SU-DHL-6 (cell line): ENCODE data around the gene PHTF2.
A peak's percentile ranks its signal among the peaks of the same experiment; 100 is the strongest.

Experiments used
- H2AFZ ChIP-seq: fragments of 200-600 bp; sonication (generic); 2 replicates; pipeline ENCODE4 v1.6.1; 2014; ENCODE audit warnings: low read depth, mild to moderate bottlenecking, moderate library complexity, mixed read lengths, antibody characterized with exemption, low read length; ENCODE audit not compliant: severe bottlenecking
- H3F3A ChIP-seq: fragments of 200-600 bp; shearing (Covaris generic); 2 replicates; pipeline ENCODE4 v1.6.0; 2016; ENCODE audit warnings: antibody characterized with exemption, mild to moderate bottlenecking; ENCODE audit not compliant: insufficient read depth
- H3K27ac ChIP-seq: fragments of 200-600 bp; sonication (generic); 2 replicates; pipeline ENCODE4 v1.5.1; 2016; ENCODE audit warnings: low read depth, mild to moderate bottlenecking, low read length, moderate library complexity, mixed read lengths
- H3K27me3 ChIP-seq: fragments of 200-600 bp; sonication (generic), shearing (Covaris generic); 2 replicates; pipeline ENCODE4 v1.6.0; 2014; ENCODE audit warnings: mild to moderate bottlenecking, low read length
- H3K36me3 ChIP-seq: fragments of 200-600 bp; sonication (generic); 2 replicates; pipeline ENCODE4 v1.6.1; 2014; ENCODE audit warnings: mild to moderate bottlenecking, low read length, mixed read lengths
- H3K4me2 ChIP-seq: fragments of 300-600, 200-600 bp; shearing (Covaris generic), sonication (generic); 2 replicates; pipeline ENCODE4 v1.6.0; 2014; ENCODE audit warnings: low read length, low read depth, mild to moderate bottlenecking; ENCODE audit not compliant: poor library complexity, severe bottlenecking
- H3K4me3 ChIP-seq: fragments of 200-600 bp; sonication (generic); 2 replicates; pipeline ENCODE4 v1.5.1; 2014; ENCODE audit warnings: antibody characterized with exemption, low read length, mild to moderate bottlenecking, mixed read lengths; ENCODE audit not compliant: insufficient read depth, poor library complexity, severe bottlenecking
- H3K79me2 ChIP-seq: fragments of 200-600 bp; sonication (generic); 2 replicates; pipeline ENCODE4 v1.6.1; 2014; ENCODE audit warnings: mild to moderate bottlenecking, low read length, moderate library complexity; ENCODE audit not compliant: insufficient read depth
- H3K9ac ChIP-seq: fragments of 200-600 bp; sonication (generic); 2 replicates; pipeline ENCODE4 v1.7.0; 2014; ENCODE audit warnings: mild to moderate bottlenecking, low read length
- H3K9me2 ChIP-seq: fragments of 200-600 bp; sonication (generic); replicated peaks from 2 replicates; pipeline ENCODE4 v1.6.1; 2014; ENCODE audit warnings: low read length; ENCODE audit not compliant: insufficient read depth
- H3K9me3 ChIP-seq: fragments of 200-600 bp; sonication (generic); 2 replicates; pipeline ENCODE4 v1.6.1; 2014; ENCODE audit warnings: low read length, mixed read lengths; ENCODE audit not compliant: insufficient read depth
- H4K20me1 ChIP-seq: fragments of 200-600 bp; sonication (generic); 2 replicates; pipeline ENCODE4 v1.6.1; 2014; ENCODE audit warnings: low read depth, mild to moderate bottlenecking, antibody characterized with exemption, low read length, moderate library complexity, mixed read lengths
- CTCF ChIP-seq: fragments of 200-600 bp; sonication (generic); IDR thresholded peaks from one replicate; pipeline ENCODE4 v1.5.1; 2017; ENCODE audit warnings: antibody characterized with exemption, mild to moderate bottlenecking, low read length, moderate library complexity; ENCODE audit not compliant: insufficient read depth, poor library complexity, severe bottlenecking
- EZH2phosphoT487 ChIP-seq: fragments of 200-600 bp; sonication (generic), shearing (Covaris generic); conservative IDR thresholded peaks from 2 replicates; pipeline ENCODE4 v1.6.1; 2018; ENCODE audit warnings: mild to moderate bottlenecking, antibody characterized with exemption, low read length, moderate library complexity, mixed read lengths

PHTF2 gene

GRCh38 chr7:77885155-77885554 lies 86.6 kb downstream of the PHTF2 start:
- 0 out of 2 replicates have a peak, but pooled peaks cover 3% of the 10 kb centered on the region for H3K36me3 ChIP-seq
- H3K27me3 ChIP-seq, result no peaks in the 10 kb centered on the region
- H3K4me2 ChIP-seq, result no peak overlapping the region
- peaks cover 60% of the 10 kb centered on the region for H3F3A ChIP-seq
- H3K9me3 ChIP-seq, result no peaks in the 10 kb centered on the region
- no peak overlapping the region for H2AFZ ChIP-seq
- TF ChIP-seq CTCF (no peak), EZH2phosphoT487 (no peak)
- H3K4me3 ChIP-seq, result no peak overlapping the region
- no peaks in the 10 kb centered on the region for H4K20me1 ChIP-seq
- H3K79me2 ChIP-seq, result peaks cover 100% of the 10 kb centered on the region
- no peak overlapping the region for H3K27ac ChIP-seq
- no peak overlapping the region for H3K9ac ChIP-seq
- no peaks in the 10 kb centered on the region for H3K9me2 ChIP-seq

- Histone ChIP-seq H3K9ac (no peak overlapping the region), H3K27ac (peak overlapping the region; percentile 89), H3K9me3 (no peaks in the 10 kb centered on the region), H3K27me3 (no peaks in the 10 kb centered on the region), H4K20me1 (no peaks in the 10 kb centered on the region), H3K36me3 (no peaks in the 10 kb centered on the region), H3K4me2 (peak overlapping the region; percentile 27), H2AFZ (no peak overlapping the region), H3F3A (peaks cover 70% of the 10 kb centered on the region), H3K9me2 (no peaks in the 10 kb centered on the region), H3K4me3 (no peak overlapping the region), H3K79me2 (peaks cover 97% of the 10 kb centered on the region)
- TF ChIP-seq EZH2phosphoT487 (no peak), CTCF (no peak)
Measured at GRCh38 chr7:77887567-77887966, 89.0 kb downstream of the PHTF2 start.

GRCh38 chr7:77888998-77889397 lies 90.4 kb downstream of the PHTF2 start:
- TF ChIP-seq CTCF (no peak), EZH2phosphoT487 (no peak)
- Histone ChIP-seq H3K79me2 (peaks cover 96% of the 10 kb centered on the region), H4K20me1 (no peaks in the 10 kb centered on the region), H3F3A (peaks cover 74% of the 10 kb centered on the region), H3K4me2 (peak overlapping the region; percentile 63), H3K9me2 (no peaks in the 10 kb centered on the region), H3K9me3 (no peaks in the 10 kb centered on the region), H3K27me3 (no peaks in the 10 kb centered on the region), H2AFZ (no peak overlapping the region), H3K9ac (peak overlapping the region; percentile 42), H3K27ac (peak overlapping the region; percentile 89), H3K4me3 (peak overlapping the region; percentile 28), H3K36me3 (no peaks in the 10 kb centered on the region)
